Stimulated activated CD4-positive, alpha-beta T cell treated with anti-CD3 and anti-CD28 coated beads, Interleukin-4, amount 100 ng/mL, for 4 hours (primary cell): ENCODE measurements around the gene TOMM22.
A peak's percentile ranks its signal among the peaks of the same experiment; 100 is the strongest.

ENCODE experiments used
- DNase-seq, 2 experiments: peaks; one replicate each; pipeline ENCODE4 v3.0.0-alpha.2; 2020

Gene TOMM22

DNA sequence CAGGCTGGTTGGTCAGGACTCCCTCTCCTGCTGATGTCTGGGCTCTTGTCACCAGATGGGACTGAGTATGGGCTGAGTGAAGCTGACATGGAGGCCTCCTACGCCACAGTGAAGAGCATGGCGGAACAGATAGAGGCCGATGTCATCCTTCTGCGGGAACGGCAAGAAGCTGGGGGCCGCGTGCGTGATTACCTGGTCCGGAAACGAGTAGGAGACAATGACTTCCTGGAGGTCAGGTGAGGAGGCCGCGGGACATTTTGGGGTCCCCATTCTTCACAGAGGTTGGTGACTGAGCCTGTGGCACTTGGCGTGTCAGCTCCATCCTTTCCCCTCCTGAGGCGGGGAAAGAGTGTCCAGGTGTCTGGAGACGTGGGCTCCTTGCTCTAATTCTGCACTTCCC lies 34.1 kb downstream of the TOMM22 start:
- no peak for DNase-seq

DNA sequence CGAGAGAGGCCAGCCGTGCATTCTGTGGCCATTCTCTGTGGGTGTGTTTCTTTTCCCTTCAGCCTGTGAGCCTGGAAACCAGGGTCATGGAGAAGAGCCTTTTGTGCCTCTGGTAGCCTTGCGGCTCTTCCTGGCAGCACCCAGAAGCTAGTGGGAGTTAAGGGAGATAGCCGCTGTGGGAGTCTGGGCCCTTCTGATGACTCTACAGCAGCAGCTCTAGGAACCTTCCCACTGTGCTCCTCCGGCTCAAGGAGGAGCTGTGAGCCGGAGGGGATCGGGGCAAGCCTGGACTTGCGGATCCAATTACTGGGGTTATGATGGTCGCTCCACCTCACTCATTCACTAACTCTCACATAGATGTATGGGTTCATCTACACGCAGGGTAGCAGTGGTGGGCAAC lies 34.5 kb downstream of the TOMM22 start:
- no peak for DNase-seq

- no peak for DNase-seq
Measured at GRCh38 chr22:38716826-38717225, 35.1 kb downstream of the TOMM22 start.

GRCh38 chr22:38717244-38717643 lies 35.5 kb downstream of the TOMM22 start:
- DNase-seq = no peak

- no peak for DNase-seq
Measured at GRCh38 chr22:38718414-38718813, 36.7 kb downstream of the TOMM22 start.

DNA sequence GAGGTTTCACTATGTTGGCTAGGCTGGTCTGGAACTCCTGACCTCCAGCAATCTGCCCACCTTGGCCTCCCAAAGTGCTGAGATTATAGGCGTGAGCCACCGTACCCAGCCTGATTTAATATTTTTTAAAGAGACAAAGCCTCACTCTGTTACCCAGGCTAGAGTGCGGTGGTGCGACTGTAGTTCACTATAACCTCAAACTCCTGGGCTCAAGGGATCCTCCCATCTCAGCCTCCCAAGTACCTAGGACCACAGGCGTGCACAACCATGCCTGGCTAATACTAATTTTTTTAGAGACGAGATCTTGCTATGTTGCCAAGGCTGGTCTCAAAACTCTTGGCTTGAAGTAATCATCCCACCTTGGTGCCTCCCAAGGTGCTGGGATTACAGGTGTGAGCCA lies 37.4 kb downstream of the TOMM22 start:
- no peak for DNase-seq

- DNase-seq = no peak
Measured at GRCh38 chr22:38720350-38720749, 38.6 kb downstream of the TOMM22 start.

GRCh38 chr22:38721551-38721950 lies 39.8 kb downstream of the TOMM22 start:
- DNase-seq = no peak

- DNase-seq = no peak
Measured at GRCh38 chr22:38724176-38724575, 42.4 kb downstream of the TOMM22 start.

- no peak for DNase-seq
Measured at GRCh38 chr22:38724926-38725571, 43.3 kb downstream of the TOMM22 start.

DNA sequence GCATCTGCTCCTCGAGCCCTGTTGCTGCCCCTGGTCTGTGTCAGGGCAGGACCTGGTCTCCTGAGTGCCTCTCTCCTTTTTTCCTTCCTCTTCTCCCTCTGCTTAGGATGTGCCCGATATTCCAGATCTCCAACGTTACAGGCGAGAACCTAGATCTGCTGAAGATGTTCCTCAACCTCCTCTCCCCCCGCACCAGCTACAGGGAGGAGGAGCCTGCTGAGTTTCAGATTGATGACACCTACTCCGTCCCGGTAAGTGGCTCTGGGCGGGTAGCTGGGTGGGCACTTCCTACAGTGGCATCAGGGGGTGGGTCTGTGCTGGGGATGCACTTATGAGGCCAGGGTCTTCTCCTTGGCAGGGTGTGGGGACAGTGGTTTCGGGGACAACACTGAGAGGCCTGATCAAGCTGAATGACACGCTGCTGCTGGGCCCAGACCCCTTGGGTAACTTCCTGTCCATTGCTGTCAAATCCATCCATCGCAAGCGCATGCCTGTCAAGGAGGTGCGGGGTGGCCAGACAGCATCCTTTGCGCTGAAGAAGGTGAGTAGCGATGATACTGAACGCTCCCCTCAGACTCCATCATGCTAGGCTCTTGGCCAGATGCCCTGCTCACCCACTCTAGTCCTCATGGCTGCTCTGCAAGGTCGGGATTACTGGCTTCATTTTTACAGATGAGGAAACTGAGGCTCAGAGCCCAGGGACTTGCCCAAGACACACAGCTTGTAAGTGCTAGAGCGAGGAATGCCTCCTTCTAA lies 44.3 kb downstream of the TOMM22 start:
- DNase-seq = no peak

GRCh38 chr22:38727123-38727522 lies 45.4 kb downstream of the TOMM22 start:
- DNase-seq = no peak

GRCh38 chr22:38727530-38728451 lies 46.0 kb downstream of the TOMM22 start:
- no peak for DNase-seq

GRCh38 chr22:38728871-38729796 lies 47.4 kb downstream of the TOMM22 start:
- DNase-seq = no peak

DNA sequence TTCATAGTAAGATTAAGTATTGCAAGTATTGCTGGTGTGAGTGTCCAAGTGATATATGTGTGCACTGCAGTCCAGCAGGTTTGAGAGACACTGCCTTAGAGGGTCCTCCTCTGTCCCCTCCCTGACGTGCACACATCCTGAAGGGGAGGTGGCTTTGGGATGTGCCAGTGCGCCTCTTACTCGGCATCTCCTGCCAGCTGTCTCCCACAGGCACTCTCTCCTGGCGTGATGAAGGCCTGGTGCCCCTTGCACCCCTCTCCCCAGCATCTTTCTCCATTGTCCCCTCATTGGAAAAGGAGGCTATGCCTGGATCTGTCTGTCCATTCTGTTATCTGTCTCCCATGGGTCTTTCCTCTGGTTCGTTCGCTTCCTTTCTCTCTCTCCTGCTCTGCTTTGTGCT lies 48.2 kb downstream of the TOMM22 start:
- no peak for DNase-seq

- DNase-seq = no peak
Measured at GRCh38 chr22:38730411-38730871, 48.7 kb downstream of the TOMM22 start.

DNA sequence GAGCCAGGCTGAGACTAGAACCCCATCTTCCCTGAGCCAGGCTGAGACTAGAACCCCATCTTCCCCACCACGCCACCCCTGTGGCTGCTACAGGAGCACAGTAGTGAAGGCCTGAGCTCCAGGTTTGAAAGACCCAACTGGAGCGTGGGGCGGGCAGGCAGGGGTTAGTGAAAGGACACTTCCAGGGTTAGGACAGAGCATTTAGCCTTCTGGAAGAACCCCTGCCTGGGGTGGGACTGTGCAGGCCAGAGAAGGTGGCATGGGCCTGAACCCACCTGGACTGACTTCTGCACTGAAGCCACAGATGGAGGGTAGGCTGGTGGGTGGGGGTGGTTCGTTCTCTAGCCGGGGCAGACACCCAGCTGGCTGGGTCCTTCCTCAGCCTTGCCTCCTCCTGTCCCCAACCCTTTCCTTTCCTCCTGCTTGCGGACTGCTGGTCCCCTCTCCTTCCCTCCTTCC lies 50.0 kb downstream of the TOMM22 start:
- no peak for DNase-seq

DNA sequence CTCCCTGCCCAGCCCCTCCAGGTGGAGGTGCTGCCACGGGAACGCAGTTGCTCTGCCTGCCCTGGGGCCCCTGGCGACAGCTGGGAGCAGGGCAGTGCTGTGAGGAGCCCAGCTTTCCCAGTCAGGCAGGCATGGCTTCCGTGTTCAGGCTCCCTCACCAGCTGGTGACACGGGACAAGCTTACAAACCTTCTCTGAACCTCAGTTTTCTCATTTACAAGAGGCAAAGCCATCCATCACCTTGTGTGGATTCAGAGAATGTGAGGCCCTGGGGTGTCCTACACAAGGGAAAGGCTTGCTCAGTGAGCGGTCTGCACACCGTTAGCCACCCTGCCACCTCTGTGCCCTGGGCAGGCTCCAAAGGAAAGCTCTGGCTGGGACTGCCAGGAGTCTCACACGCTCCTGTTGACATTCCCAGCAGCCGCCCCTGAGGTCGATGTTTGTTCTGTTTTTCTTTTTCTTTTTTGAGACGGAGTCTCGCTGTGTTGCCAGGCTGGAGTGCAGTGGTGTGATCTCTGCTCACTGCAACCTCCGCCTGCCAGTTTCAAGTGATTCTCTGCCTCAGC lies 50.6 kb downstream of the TOMM22 start:
- DNase-seq = no peak

DNA sequence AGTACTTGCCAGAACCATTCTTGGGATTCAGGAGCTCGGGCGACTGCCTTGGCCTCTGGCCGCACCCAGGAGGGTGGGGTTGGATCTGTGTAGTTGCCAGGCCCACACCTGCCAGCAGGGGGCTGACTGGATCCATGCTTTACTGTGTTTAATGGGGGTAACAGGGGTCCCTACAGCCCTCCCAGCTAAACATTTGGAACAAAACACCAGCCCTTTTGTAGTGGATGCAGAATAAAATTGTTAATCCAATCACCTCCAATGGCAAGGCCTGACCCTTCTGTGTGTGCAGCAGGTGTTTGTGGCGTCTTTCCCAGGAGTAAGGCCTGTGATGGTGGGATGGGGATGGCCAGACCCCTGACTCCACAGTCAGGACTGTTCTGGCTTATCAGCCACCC lies 51.6 kb downstream of the TOMM22 start:
- peak; percentile 19 to 43 for DNase-seq

DNA sequence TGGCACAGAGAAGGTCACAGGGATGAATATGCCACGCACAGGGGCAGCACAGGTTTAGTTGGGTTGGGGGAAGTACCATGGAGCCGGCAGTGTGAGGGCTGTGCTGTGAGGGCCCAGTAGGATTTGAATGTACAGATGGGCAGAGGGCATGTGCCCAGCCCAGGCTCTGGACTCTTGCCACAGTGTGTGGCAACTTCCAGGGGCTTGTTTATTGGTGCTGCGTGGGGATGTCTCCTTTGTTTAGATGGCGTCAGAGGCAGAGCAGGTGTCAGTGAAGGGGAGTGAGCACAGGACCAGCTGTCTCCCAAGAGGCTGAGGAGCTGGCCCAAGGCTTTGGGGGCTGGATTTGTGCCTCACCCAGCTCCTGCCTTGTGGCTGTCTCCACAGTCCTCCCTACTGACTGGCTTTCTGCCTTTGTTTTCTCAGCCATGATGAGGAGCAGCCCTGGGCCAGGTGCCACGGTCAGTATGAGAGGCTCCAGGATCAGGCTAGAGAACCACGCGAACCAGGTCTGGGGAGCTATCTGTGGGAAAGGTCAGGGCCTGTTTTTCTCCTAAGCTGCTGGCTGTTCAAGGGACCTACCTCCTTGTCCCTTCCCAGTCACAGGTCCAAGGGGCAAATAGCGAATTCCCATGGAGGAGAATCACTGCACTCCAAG lies 52.1 kb downstream of the TOMM22 start:
- no peak for DNase-seq

- no peak for DNase-seq
Measured at GRCh38 chr22:38734421-38735100, 52.8 kb downstream of the TOMM22 start.
